ENCODE results near the gene KMT2C. TPM values are rescaled to one million over a fixed set of nuclear protein-coding genes. Genes with fewer than 3 reads are reported as not detected.
"Not testable (repeated sequence)": the region's sequence is repeated elsewhere in the genome, so short reads cannot be mapped to it uniquely, and the experiment has no call there.

The KMT2C gene
- total RNA-seq, 4 donors from 2014 or later, result 77.4 to 174 (median 114) TPM

DNA sequence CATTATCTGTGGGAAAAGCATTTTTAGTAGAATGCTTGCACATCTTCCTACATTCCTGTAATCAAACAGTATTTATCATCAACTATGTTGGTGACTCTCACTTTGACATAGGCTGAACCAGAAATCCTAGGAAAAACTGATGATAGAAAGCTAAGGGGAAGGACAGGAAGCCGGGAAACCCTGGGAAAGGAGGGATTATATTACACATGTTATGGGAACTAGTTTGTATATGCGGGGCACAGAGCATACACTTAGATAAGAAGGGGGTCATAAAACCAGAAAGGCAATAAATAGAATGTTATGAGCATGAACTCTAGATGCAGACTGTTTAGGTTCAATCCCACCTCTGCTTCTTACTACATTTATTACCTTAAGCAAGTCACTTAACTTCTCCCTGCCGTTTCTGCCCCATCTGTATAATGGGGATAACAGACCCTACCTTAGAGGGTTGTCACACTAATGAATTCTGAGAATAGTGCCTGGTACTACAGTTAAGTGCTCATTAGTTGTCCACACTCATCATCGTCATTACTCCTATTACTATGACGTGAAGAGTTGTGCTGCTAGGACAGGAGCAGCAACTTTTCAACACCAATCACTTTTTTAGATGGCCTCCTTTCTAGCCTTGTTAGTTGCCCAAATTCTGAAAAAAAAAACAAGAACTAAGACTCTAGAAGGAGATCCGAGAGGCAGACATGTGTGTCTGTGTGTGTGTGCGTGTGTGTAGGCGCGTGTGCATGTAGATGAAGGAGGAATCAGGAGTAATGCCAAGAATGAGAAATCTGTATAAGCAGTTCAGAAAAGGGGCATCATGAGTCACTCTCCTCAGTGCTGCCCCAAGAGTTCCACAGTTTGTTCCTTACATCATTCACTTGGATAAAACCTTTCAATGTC lies 52.2 kb downstream of the KMT2C start:
- H3K27me3 ChIP-seq, result no peaks in the 10 kb centered on the region
- 78 to 81% methylated on average over 9 of the region's 9 CpGs for WGBS, 2 donors
- TF ChIP-seq POLR2A (IDR thresholded peaks at IDR 0.05), result no peak
- TF ChIP-seq, protein P1, sequence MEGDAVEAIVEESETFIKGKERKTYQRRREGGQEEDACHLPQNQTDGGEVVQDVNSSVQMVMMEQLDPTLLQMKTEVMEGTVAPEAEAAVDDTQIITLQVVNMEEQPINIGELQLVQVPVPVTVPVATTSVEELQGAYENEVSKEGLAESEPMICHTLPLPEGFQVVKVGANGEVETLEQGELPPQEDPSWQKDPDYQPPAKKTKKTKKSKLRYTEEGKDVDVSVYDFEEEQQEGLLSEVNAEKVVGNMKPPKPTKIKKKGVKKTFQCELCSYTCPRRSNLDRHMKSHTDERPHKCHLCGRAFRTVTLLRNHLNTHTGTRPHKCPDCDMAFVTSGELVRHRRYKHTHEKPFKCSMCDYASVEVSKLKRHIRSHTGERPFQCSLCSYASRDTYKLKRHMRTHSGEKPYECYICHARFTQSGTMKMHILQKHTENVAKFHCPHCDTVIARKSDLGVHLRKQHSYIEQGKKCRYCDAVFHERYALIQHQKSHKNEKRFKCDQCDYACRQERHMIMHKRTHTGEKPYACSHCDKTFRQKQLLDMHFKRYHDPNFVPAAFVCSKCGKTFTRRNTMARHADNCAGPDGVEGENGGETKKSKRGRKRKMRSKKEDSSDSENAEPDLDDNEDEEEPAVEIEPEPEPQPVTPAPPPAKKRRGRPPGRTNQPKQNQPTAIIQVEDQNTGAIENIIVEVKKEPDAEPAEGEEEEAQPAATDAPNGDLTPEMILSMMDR (IDR thresholded peaks at IDR 0.05), result no peak
- no peaks in the 10 kb centered on the region for H3K9me3 ChIP-seq
- intact Hi-C loops (cut with DNase I), result no loop called here
- no peaks in the 10 kb centered on the region for H3K36me3 ChIP-seq
- no peak overlapping the region for H3K27ac ChIP-seq
- H3K4me3 ChIP-seq (replicated peaks in 1 of 3), result no peak overlapping the region
- DNase-seq, result peak in 1 of 2 donors; percentile 9
- H3K4me1 ChIP-seq, result peaks cover 7 to 9% of the 10 kb centered on the region in 2 donors

DNA sequence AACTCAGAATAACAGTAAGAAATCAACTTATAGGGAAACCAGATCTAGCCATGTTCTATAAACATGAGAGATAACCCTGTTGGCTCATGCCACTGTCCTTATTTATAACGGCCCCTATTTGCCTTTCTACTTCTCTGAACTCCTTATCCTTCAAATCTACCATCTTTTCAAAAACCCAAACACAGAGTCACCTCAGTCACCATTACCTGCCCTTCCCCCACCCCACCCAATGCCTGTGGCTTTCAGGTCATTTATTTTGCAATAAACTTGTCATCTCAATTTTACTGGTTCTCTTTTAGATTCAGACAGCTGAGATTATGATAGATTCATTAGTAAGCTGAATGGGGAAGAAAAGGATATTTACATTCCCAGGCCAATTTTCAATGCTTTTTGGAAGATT lies 53.6 kb downstream of the KMT2C start:
- H3K27ac ChIP-seq, result no peak overlapping the region
- TF ChIP-seq POLR2A (IDR thresholded peaks at IDR 0.05), result no peak
- TF ChIP-seq, protein P1 (IDR thresholded peaks at IDR 0.05), result no peak
- no peak for DNase-seq
- peaks cover 7 to 9% of the 10 kb centered on the region in 2 donors for H3K4me1 ChIP-seq
- no peaks in the 10 kb centered on the region for H3K9me3 ChIP-seq
- no peak overlapping the region for H3K4me3 ChIP-seq (replicated peaks in 1 of 3)
- no peaks in the 10 kb centered on the region for H3K27me3 ChIP-seq
- intact Hi-C loops (cut with DNase I), result no loop called here
- WGBS, 2 donors, result 18 to 31% methylated on average over 1 of the region's 1 CpG
- no peaks in the 10 kb centered on the region for H3K36me3 ChIP-seq

DNA sequence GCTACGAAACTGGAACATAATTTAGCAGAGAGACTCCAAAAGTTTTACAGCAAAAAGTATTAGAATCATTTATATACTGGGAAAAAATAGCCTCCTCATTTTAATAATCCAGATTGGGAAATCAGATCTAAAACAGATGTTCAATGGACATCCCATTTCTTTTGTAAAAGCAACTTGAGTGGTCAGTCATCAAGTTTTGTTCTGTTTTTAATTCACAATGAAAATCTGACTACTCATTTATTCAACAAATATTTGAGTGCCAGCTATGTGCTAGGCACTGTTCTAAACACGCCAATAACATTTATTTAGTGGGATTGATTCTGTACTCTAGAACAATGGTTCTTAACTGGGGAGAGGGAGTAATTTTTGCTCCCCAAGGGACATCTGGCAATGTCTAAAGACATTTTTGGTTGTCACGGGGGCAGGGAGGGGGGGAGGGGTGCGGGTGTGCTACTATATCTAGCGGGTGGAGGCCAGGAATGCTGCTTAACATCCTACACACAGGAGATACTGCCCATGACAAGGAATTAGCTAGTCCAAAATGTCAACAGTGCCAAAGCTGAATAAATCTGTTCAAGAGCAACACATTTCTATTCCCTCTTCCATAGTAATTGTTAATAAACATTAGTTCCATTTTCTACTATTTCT lies 54.7 kb downstream of the KMT2C start:
- H3K36me3 ChIP-seq; H3K27me3 ChIP-seq; DNase-seq; H3K27ac ChIP-seq; H3K9me3 ChIP-seq; H3K4me1 ChIP-seq; H3K4me3 ChIP-seq (replicated peaks in 1 of 3); intact Hi-C loops (cut with DNase I): not testable (repeated sequence)
- WGBS, 2 donors, result 58% methylated on average over 5 of the region's 5 CpGs

DNA sequence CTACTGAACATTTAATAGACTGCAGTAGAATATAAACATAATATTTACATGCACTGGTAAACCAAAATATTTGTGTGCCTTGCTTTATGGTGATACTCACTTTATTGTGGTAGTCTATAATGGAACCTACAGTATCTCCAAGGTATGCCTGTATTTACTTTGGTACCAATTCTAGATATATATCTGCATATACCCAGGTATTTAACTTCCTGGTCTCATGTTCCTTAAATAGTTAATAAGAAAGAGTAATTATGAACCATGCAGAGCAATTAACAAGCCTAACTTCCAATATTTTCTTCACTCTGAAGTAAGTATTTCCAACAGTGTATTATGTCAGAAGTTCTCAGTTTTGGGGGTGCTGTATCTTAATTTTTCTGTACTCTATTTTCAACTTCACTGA lies 57.3 kb downstream of the KMT2C start:
- H3K36me3 ChIP-seq; intact Hi-C loops (cut with DNase I); H3K27ac ChIP-seq; H3K4me1 ChIP-seq; H3K27me3 ChIP-seq; H3K4me3 ChIP-seq (replicated peaks in 1 of 3); DNase-seq; H3K9me3 ChIP-seq: not testable (repeated sequence)

DNA sequence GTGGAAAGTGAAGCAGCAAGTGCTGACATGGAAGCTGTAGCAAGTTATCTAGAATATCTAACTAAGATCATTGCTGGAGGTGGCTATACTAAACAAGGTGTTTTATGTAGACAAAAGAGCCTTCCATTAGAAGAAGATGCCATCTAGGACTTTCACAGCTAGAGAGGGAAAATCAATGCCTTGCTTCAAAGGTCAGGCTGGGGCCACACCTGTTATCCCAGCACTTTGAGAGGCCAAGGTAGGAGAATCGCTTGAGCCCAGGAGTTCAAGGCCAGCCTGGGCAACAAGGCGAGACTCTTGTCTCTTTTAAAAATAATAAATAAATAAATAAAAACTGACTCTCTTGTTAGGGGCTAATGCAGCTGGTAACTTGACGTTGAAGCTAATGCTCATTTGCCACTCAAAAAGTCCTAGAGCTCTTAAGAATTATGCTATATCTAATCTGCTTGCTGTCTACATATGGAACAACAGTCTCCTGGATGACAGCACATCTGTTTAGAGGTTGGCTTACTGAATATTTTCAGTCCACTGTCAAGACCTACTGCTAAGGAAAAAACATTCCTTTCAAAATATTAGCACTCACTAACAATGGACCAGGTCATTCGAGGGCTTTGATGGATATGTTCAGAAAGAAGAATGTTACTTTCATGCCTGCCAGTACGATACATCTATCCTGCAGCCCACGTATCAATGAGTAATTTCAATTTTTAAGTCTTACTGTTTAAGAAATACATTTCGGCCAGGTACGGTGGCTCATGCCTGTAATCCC lies 58.9 kb downstream of the KMT2C start:
- H3K4me1 ChIP-seq; H3K4me3 ChIP-seq (replicated peaks in 1 of 3); H3K27me3 ChIP-seq; H3K36me3 ChIP-seq; DNase-seq; H3K9me3 ChIP-seq; H3K27ac ChIP-seq; intact Hi-C loops (cut with DNase I): not testable (repeated sequence)
- 92 to 96% methylated on average over 8 of the region's 8 CpGs for WGBS, 2 donors

DNA sequence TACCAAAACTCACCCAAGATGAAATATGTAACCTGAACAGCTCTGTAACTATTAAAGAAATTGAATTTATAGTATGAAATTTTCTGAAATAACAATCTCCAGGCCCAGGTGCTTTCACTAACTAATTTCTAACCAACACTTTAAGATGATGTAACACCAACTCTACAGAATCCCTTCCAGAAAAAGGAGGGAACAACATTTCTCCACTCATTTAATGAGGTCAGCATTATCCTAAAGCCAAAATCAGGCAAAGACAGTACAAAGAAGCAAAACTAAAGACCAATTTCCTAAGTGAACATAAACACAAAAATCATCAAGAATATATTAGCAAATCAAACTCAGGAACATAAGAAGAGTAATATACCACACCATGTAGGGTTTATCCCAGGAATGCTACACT lies 65.5 kb downstream of the KMT2C start:
- H3K27ac ChIP-seq, result no peak overlapping the region
- no peaks in the 10 kb centered on the region for H3K36me3 ChIP-seq
- intact Hi-C loops (cut with DNase I), result no loop called here
- DNase-seq, result no peak
- H3K27me3 ChIP-seq, result no peaks in the 10 kb centered on the region
- no peak overlapping the region for H3K4me3 ChIP-seq (replicated peaks in 1 of 3)
- no peak for TF ChIP-seq POLR2A (IDR thresholded peaks at IDR 0.05)
- TF ChIP-seq, protein P1 (IDR thresholded peaks at IDR 0.05), result no peak
- peaks cover 9 to 18% of the 10 kb centered on the region in 2 donors for H3K4me1 ChIP-seq
- no peaks in the 10 kb centered on the region for H3K9me3 ChIP-seq

All from thyroid gland (tissue), 4 donors.